Body of pancreas (tissue), 4 donors: ENCODE data around the gene TAAR8.

Experiments used
- POLR2A ChIP-seq, 3 donors: fragments of 450-650 bp; IDR thresholded peaks; one replicate each; pipeline ENCODE4 v1.6.1; 2016; ENCODE audit warnings: antibody characterized with exemption in 3 of 3, mild to moderate bottlenecking in 2 of 3
- TF ChIP-seq, protein P1 (sequence below), 7 experiments: fragments of 450-650 bp in 4 of 7; fragments of 200-600 bp in 3 of 7; sonication (generic) in 3 of 7; IDR thresholded peaks; one replicate each; pipeline ENCODE4 v1.5.1; 2016 to 2019; ENCODE audit warnings: antibody characterized with exemption in 7 of 7

DNA sequence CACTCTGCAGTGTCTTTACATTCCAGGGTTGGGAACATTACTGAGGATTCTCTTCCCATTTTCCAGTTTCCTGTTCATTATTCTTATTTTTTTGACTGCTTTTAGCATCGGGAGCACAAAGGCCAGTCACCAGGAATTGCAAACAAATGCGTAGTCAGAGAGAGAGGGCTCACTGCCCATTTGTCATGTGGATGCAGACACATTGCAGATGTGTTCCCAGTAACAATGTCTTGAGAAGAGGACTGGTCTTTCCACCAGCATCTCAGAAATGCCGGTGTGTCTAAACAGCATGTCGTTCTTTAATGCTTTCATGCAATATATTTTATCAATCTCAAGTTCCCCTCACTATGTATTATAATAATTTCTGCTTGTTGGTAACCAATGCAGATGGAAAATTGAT lies 16.7 kb downstream of the TAAR8 start:
- no peak for TF ChIP-seq POLR2A (IDR thresholded peaks at IDR 0.05)
- TF ChIP-seq, protein P1, sequence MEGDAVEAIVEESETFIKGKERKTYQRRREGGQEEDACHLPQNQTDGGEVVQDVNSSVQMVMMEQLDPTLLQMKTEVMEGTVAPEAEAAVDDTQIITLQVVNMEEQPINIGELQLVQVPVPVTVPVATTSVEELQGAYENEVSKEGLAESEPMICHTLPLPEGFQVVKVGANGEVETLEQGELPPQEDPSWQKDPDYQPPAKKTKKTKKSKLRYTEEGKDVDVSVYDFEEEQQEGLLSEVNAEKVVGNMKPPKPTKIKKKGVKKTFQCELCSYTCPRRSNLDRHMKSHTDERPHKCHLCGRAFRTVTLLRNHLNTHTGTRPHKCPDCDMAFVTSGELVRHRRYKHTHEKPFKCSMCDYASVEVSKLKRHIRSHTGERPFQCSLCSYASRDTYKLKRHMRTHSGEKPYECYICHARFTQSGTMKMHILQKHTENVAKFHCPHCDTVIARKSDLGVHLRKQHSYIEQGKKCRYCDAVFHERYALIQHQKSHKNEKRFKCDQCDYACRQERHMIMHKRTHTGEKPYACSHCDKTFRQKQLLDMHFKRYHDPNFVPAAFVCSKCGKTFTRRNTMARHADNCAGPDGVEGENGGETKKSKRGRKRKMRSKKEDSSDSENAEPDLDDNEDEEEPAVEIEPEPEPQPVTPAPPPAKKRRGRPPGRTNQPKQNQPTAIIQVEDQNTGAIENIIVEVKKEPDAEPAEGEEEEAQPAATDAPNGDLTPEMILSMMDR (IDR thresholded peaks at IDR 0.05), result no peak
